Bronchial epithelial cell (primary cell): Measurements from ENCODE around the gene CD86. TPM values are rescaled to one million over a fixed set of nuclear protein-coding genes. Genes with fewer than 3 reads are reported as not detected.

Experiments
- DNase-seq: peaks from one replicate; pipeline ENCODE4 v3.0.0-alpha.2; 2010; ENCODE audit warnings: low read depth
- FAIRE-seq: peaks from 2 replicates; lab custom pipeline; 2011; peaks lifted over from hg19 to GRCh38; lab: Jason Lieb, UNC
- H3K27me3 ChIP-seq: 2 replicates; pipeline ENCODE4 v1.5.1; 2011; ENCODE audit warnings: low read length; ENCODE audit not compliant: control insufficient read depth, insufficient read depth
- H3K36me3 ChIP-seq: 2 replicates; pipeline ENCODE4 v1.5.1; 2011; ENCODE audit warnings: low read length; ENCODE audit not compliant: control insufficient read depth, insufficient read depth
- H3K4me3 ChIP-seq: 2 replicates; pipeline ENCODE4 v1.5.1; 2011; ENCODE audit warnings: mild to moderate bottlenecking, low read depth, low read length, control low read depth
- total RNA-seq: library from RNA; depleted of rRNA; stranded (reverse); fragments of >200 nt; gene quantifications from 2 replicates; pipeline ENCODE4 v1.2.1, GENCODE V29; 2014
- TF ChIP-seq, protein P1 (sequence below): IDR thresholded peaks from 2 replicates; pipeline ENCODE4 v1.5.1; 2011; ENCODE audit warnings: mild to moderate bottlenecking, moderate library complexity, low read length, control low read depth, inconsistent platforms; ENCODE audit not compliant: insufficient read depth, severe bottlenecking

Gene CD86
- total RNA-seq, 1 donor from 2014 or later: 0.26 TPM

DNA sequence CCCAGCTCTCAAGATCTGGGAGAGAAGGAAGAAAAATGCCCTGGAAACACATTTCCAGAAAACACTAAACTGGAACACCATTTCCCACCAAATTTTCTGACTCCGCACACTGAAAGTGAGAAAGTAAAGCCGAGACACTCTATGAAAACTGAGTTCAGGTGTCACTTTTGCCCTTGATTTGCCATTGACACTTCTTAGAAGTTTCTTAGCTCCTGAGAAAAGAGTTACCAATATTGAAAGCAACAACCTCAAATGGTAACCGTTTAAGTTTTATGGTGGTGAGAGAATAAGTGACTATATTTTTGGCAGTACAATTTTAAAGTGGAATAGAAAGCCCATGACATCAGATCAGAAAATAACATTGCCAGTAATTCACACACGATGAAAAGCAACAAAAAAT, 39.0 kb downstream of the CD86 start:
- Histone ChIP-seq H3K27me3 (no peaks in the 10 kb centered on the region), H3K36me3 (no peaks in the 10 kb centered on the region), H3K4me3 (no peak overlapping the region)
- DNase-seq (no peak), FAIRE-seq (no peak)
- TF ChIP-seq, protein P1, sequence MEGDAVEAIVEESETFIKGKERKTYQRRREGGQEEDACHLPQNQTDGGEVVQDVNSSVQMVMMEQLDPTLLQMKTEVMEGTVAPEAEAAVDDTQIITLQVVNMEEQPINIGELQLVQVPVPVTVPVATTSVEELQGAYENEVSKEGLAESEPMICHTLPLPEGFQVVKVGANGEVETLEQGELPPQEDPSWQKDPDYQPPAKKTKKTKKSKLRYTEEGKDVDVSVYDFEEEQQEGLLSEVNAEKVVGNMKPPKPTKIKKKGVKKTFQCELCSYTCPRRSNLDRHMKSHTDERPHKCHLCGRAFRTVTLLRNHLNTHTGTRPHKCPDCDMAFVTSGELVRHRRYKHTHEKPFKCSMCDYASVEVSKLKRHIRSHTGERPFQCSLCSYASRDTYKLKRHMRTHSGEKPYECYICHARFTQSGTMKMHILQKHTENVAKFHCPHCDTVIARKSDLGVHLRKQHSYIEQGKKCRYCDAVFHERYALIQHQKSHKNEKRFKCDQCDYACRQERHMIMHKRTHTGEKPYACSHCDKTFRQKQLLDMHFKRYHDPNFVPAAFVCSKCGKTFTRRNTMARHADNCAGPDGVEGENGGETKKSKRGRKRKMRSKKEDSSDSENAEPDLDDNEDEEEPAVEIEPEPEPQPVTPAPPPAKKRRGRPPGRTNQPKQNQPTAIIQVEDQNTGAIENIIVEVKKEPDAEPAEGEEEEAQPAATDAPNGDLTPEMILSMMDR: no peak

DNA sequence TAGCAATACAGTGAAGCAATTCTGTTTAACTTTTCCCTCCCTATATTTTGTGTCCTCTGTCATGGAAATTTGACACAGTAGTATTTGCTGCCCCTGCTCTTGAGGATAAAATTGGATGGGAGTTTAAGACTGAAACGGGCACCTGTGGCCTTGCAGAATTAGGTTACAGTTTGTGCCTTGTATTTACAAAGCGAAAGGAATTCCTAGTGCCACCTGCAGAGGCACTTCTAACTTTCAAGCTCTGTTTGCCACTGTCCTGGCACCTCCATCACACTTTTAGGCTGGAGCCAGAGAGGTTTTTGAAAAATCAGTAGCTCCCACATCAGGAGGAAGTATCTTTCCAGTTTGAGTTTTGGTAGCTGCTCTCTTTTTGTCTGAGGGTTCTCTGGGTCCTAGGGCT, 39.5 kb downstream of the CD86 start:
- Histone ChIP-seq H3K4me3 (no peak overlapping the region), H3K27me3 (no peaks in the 10 kb centered on the region), H3K36me3 (no peaks in the 10 kb centered on the region)
- TF ChIP-seq, protein P1: no peak
- no peak for FAIRE-seq
- no peak for DNase-seq

GRCh38 chr3:122097141-122097540, 42.0 kb downstream of the CD86 start:
- H3K36me3 ChIP-seq: no peaks in the 10 kb centered on the region
- TF ChIP-seq, protein P1: no peak
- no peaks in the 10 kb centered on the region for H3K27me3 ChIP-seq
- peak; percentile 62 for FAIRE-seq
- no peak for DNase-seq
- no peak overlapping the region for H3K4me3 ChIP-seq

DNA sequence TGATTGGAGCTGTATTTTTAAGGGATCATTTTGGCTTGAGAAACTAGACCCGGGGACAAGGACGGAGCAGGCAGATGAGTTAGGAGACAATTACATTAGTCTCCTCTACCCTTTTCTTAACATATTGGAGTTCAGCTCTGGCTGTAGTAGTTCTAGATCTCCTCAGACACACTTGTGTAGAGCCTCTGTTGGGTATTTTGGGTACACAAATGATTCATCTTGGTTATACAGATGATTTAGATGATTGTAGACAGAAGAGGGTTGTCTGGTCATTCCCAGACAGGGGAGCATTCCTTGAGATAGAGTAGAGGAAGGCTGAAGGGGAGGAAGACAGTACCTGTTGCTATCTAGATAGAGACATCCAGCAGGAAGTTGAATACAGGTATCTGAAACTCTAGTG, 43.4 kb downstream of the CD86 start:
- Histone ChIP-seq H3K27me3 (no peaks in the 10 kb centered on the region), H3K36me3 (no peaks in the 10 kb centered on the region), H3K4me3 (no peak overlapping the region)
- no peak for FAIRE-seq
- TF ChIP-seq, protein P1: no peak
- no peak for DNase-seq

DNA sequence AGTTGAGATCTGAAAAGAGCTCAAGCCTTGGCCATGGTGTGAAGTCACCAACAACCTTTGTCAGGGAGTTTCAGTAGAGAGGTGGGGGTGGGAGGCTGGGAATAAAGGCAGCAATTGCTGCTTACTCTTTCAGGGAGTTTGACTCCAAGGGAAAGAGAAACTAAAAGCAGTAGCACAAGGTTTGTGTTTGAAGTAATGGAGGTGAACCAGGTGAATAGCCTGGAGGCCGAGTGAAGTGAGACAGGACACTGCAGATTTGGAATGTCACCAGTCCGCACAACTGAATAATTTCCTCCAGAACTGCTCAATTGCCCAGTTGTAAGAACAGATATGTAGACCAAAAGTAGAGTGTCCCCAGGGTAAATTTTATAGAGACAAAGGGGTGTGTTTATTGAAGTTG, 44.1 kb downstream of the CD86 start:
- Histone ChIP-seq H3K27me3 (no peaks in the 10 kb centered on the region), H3K36me3 (no peaks in the 10 kb centered on the region), H3K4me3 (no peak overlapping the region)
- TF ChIP-seq, protein P1: no peak
- DNase-seq (no peak), FAIRE-seq (no peak)

DNA sequence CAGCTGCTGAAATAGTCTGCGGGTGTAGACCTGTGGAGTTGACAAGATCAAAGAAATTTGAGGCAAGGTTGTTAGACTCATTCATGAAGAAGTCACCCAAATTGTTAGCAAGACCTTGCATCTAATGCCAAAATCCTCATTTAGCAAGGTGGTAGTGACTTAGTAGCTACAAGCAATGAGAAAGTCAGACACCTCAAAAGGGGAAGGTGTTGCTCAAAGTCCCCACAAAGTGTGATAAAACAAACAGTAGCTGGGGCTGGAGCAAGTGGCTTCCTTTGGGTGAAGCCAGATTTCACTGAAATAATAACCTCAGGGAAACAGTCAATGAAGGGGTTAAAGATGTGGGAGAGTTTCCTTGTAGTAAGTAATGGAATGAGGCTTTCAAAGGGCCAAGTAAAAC, 44.9 kb downstream of the CD86 start:
- FAIRE-seq (no peak), DNase-seq (no peak)
- Histone ChIP-seq H3K36me3 (no peaks in the 10 kb centered on the region), H3K4me3 (no peak overlapping the region), H3K27me3 (no peaks in the 10 kb centered on the region)
- TF ChIP-seq, protein P1: no peak
